Activated CD4-positive, alpha-beta T cell treated with anti-CD3 and anti-CD28 coated beads for 4 hours (primary cell): ENCODE results near the gene CLDN12.

Source experiments
- DNase-seq, 2 donors: peaks; one replicate each; pipeline ENCODE4 v3.0.0-alpha.2; 2020

Gene CLDN12

DNA sequence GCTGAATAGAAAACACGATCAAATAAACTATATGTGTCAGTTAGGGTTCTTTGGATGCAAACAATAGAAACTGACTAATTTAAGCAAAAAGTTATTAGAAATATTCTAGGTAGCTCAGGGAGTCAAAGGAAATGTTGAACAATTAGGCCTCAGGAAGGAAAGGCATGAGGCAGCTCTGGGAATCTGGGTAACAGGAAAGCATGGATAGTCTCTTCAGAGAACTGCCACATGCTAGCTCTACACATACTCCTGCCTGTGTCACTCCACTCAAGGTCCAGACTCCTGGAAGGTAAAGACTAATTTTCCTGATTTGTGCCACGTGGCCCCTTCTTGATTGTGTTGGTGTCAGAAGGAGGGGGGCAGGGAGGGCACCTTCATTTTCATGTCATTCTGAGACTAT, 42.4 kb downstream of the CLDN12 start:
- no peak for DNase-seq

DNA sequence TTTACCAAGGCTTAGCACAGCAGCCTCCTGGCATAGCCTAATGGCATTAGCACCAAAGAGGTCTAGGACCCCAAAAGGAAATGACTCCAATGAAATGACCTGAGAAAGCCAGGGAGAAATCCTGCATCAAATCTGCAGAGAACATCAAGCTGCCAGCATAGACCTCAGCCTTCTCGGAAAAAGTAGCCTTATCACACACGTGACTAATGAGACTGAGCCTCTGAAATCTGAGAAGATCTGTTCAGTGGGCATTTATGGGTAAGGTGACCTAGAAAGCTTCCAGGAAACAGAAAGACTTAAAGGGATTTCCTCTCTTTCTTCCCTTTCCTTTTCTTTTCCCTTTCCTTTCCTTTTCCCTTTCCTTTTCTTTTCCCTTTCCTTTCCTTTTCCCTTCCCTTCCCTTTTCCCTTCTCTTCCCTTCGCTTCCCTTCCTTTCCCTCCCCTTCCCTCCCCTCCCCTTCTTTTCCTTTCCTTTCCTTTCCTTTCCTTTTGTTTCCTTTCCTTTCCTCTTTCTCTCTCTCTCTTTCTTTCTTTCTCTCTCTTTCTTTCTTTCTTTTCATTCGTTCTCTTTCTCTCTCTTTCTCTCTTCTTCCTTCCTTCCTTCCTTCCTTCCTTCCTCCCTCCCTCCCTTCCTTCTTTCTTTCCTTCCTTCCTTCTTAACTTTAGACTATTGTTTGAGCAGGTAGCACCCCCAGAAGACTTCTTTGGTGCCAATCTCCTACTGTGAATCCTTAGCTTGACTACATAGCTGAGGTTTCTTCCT, 43.1 kb downstream of the CLDN12 start:
- no peak for DNase-seq

DNA sequence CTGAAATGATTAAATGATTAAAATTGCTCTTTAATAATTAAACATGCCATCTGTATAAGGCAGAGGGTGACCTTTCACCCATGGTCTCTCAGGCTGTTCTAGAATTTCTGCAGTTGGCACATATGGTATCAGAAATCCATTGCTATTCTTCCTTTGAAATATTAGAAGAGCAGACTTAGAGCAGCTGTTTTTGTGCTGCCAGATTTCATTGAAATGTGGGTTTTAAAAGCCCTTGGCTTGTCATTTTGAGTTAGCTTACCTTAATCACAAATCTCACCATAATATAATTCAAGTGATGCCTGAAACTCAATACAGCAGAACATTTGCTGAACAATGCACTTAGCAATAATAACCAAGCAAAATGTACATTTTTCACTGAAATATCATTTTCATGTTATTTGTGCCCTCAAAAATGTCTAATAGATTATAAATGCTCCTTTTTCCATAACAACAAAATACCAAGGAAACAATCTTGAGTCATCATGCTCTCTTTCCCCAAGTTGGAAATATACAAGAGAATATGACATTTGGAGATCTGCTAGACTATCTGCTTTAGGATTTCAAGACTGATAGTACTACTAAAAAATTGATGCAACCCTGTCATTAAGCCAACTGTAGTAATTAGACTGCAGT, 50.1 kb downstream of the CLDN12 start:
- no peak for DNase-seq

DNA sequence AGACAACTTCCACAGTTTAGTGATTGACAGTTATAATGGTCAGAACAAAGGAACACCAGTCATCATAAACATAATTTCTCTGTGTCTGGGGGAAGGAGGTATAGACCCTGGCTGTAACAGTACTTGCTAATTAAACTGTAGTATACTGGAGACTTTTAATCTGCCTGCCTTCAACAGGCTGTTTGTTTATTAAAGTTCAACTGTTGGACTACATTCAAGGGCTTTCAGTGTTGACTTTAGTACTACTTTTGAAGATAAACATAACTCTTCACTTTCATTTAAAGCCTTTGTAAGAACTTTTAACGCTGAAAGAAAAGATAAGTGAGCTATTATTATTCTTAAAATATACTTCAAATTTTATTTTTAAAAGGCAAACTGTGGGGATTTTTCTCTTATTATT, 50.7 kb downstream of the CLDN12 start:
- no peak for DNase-seq

DNA sequence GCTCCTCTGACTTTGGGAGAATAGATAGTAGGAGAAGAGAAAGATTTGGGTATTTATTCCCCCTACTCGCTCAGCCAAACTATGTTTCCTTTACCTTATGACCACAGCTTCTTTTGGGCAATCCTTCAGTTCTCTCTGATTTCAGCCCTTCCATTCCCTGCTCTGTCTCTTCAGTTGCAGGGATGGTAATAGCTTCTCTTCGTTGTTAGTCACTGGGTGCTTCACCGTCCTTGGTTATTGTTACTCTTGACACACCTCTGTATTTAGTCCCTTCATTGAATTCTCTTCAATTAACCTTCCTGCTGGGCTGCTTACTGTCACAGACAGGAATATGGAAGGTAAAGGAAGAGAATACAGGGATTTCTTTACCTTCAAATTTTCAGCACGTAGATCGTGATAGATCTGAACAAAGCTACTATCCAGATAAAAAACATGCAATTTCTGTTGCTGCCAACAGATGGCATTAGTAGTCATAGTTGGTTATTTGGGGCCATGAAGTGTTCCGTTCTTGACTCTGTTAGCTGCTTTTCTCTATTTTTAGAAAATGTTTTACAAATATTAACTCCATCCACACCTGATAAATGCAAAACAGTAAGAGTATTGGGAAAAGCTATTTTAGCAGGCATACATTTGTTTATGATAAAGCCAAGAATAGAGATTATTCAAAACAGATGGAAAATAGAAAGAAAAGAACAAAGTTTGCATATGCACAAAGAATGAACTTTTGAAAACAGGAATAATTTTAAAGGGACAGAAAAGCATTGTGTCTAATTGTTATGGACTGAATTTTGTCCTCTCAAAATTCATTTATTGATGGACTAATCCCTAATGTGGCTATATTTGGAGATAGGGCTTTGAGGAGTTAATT, 52.1 kb downstream of the CLDN12 start:
- DNase-seq = no peak

- DNase-seq = no peak
Measured at GRCh38 chr7:90458104-90458503, 54.8 kb downstream of the CLDN12 start.

DNA sequence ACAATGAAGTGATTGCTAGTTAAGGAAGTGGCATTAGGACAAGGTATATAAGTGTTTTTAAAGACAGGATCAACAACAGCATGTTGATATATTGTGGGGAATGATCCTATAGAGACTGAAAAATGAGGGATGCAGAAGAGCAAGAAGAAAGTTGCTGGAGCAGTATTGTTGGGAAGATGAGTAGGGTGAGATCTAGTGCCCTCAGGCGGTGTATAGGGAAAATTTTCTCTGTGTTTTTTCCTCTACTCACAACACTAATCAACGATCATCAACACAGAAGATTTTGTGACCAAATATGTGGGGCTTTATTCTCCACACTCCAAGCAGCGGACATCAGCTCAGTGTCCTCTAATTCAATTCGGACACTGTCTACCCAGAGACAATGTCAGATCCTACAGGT, 56.6 kb downstream of the CLDN12 start:
- no peak for DNase-seq

DNA sequence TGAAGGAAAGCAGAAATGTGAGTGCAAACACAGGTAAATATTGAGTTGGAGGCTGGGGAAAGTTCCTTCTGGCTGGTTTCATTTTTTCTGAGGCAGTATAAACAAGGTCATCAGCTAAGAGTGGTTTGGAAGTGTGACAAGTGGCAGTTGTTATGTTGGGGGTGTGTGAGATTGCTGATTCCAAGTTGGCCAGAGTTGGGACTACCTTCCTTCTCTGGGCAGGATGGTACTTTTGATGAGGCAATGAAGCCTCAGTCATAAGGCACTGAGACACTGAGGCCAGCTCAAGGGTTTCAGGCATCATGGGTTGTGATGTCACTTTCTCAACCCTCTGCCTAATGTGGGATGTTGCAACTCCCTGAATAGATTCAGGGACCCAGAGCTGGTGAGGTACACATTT, 58.0 kb downstream of the CLDN12 start:
- DNase-seq = no peak

- peak in 1 of 2 donors; percentile 3 for DNase-seq
Measured at GRCh38 chr7:90463151-90463628, 59.9 kb downstream of the CLDN12 start.
